WERI-Rb-1 (cell line): ENCODE data around the gene RPL37.

Experiments used
- DNase-seq: peaks from one replicate; pipeline ENCODE4 v3.0.0-alpha.2; 2020
- H3K27ac ChIP-seq: fragments of 250-450 bp; sonication (Bioruptor Pico); 2 replicates; pipeline ENCODE4 v1.5.1; 2020; ENCODE audit warnings: mild to moderate bottlenecking, moderate library complexity
- H3K27me3 ChIP-seq: fragments of 250-450 bp; sonication (Bioruptor Pico); 2 replicates; pipeline ENCODE4 v1.5.1; 2021; ENCODE audit warnings: mild to moderate bottlenecking, low read depth, moderate library complexity; ENCODE audit not compliant: insufficient read depth, severe bottlenecking
- H3K36me3 ChIP-seq: fragments of 250-450 bp; sonication (Bioruptor Pico); 2 replicates; pipeline ENCODE4 v1.5.1; 2020; ENCODE audit warnings: mild to moderate bottlenecking, moderate library complexity
- H3K4me3 ChIP-seq: 2 replicates; pipeline ENCODE4 v1.5.1; 2011; ENCODE audit warnings: low read depth, mild to moderate bottlenecking, control low read depth, low read length
- H3K9me3 ChIP-seq: fragments of 250-450 bp; sonication (Bioruptor Pico); 2 replicates; pipeline ENCODE4 v1.5.1; 2021; ENCODE audit warnings: mild to moderate bottlenecking, moderate library complexity; ENCODE audit not compliant: severe bottlenecking
- CTCF ChIP-seq: IDR thresholded peaks from 2 replicates; pipeline ENCODE4 v1.5.1; 2011; ENCODE audit warnings: low read depth, mild to moderate bottlenecking, control low read depth, inconsistent platforms, low read length

The RPL37 gene

DNA sequence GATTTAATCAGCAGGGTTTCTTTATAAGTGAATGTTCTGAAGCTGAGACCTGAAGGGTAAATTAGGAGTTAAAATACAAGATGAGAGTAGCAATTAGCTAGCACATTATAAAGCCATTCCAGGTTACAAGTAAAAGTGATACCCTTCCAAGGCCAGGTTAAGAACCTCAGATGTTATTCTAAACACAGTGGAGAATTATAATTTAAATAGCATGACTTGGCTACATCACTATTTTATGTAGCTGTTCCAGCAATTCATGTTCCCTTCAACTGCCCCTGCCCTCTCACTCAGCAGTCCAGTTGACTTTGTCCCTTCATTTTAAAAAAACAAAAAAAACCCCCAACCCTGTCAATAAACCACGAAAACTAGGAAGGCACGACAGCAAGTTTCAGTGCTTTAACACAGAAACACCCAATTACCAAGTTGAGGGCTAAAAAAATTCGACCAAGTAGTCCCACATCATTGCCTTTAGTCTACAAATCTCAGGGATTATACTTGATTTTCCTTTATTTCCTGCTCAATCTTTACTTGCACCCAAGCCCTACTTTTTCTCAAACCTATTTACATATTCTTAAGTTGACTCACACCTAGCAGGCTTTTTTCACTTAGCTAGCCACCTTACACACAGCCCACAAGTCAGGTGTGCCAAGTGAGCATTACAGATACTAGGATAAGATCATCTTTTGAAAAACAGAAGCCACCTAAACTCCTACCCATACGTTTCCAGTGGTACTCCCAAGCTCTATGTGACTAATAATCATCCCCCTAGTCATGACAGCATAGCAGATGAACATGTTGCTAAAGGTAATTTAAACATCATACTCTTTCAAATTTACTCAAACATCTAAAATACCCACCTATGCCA is 3.4 kb downstream of the RPL37 start:
- DNase-seq, result no peak
- TF ChIP-seq CTCF, result no peak
- peaks cover 84% of the 10 kb centered on the region for H3K36me3 ChIP-seq
- no peaks in the 10 kb centered on the region for H3K9me3 ChIP-seq
- H3K27ac ChIP-seq, result no peak overlapping the region
- no peaks in the 10 kb centered on the region for H3K27me3 ChIP-seq
- H3K4me3 ChIP-seq, result no peak overlapping the region

- H3K9me3 ChIP-seq, result no peaks in the 10 kb centered on the region
- no peak for TF ChIP-seq CTCF
- no peak overlapping the region for H3K27ac ChIP-seq
- H3K27me3 ChIP-seq, result no peaks in the 10 kb centered on the region
- peaks cover 97% of the 10 kb centered on the region for H3K36me3 ChIP-seq
- no peak overlapping the region for H3K4me3 ChIP-seq
- DNase-seq, result no peak
Measured at GRCh38 chr5:40829748-40830533, 5.1 kb downstream of the RPL37 start.

- Histone ChIP-seq H3K27me3 (no peaks in the 10 kb centered on the region), H3K36me3 (peaks cover 88% of the 10 kb centered on the region), H3K27ac (no peak overlapping the region), H3K4me3 (no peak overlapping the region), H3K9me3 (no peaks in the 10 kb centered on the region)
- TF ChIP-seq CTCF, result no peak
- no peak for DNase-seq
Measured at GRCh38 chr5:40828690-40829661, 6.0 kb downstream of the RPL37 start.

- no peak for TF ChIP-seq CTCF
Measured at GRCh38 chr5:40828021-40828631, 6.9 kb downstream of the RPL37 start.

GRCh38 chr5:40827188-40827977 is 7.6 kb downstream of the RPL37 start:
- no peak for DNase-seq
- no peak overlapping the region for H3K4me3 ChIP-seq
- no peak overlapping the region for H3K27ac ChIP-seq
- H3K36me3 ChIP-seq, result peaks cover 72% of the 10 kb centered on the region
- no peaks in the 10 kb centered on the region for H3K27me3 ChIP-seq
- TF ChIP-seq CTCF, result no peak
- H3K9me3 ChIP-seq, result no peaks in the 10 kb centered on the region

More at GRCh38 chr5:40828021-40828631, 6.9 kb downstream of the RPL37 start:
- H3K27me3 ChIP-seq, result no peaks in the 10 kb centered on the region
- peaks cover 80% of the 10 kb centered on the region for H3K36me3 ChIP-seq
- no peaks in the 10 kb centered on the region for H3K9me3 ChIP-seq
- no peak overlapping the region for H3K4me3 ChIP-seq
- H3K27ac ChIP-seq, result no peak overlapping the region
- DNase-seq, result no peak
